Endothelial cell of umbilical vein (primary cell): ENCODE measurements around the gene NDUFAF2. TPM values are rescaled to one million over a fixed set of nuclear protein-coding genes. Genes with fewer than 3 reads are reported as not detected.

Experiments used
- BruUV-seq: library from RNA; stranded (reverse); fragments of 400-500 nt; replicated peaks from 2 replicates; lab custom pipeline; 2021; lab: Mats Ljungman, UMichigan
- CTCF ChIA-PET: fragments of 300-600, 350-600 bp; sonication (Branson Sonifier 250); formaldehyde crosslinking; loops from one replicate; lab custom pipeline; 2021; ENCODE audit warnings: antibody characterized with exemption, inconsistent platforms; lab: Charles Lee
- POLR2A ChIA-PET: fragments of 300-600, 350-600 bp; sonication (Branson Sonifier 250); formaldehyde crosslinking; loops from one replicate; lab custom pipeline; 2021; ENCODE audit warnings: antibody characterized with exemption, inconsistent platforms; lab: Charles Lee
- DNase-seq: peaks from one replicate; pipeline ENCODE4 v3.0.0-alpha.2; 2011; ENCODE audit warnings: low read depth, low spot score
- FAIRE-seq: peaks from 2 replicates; lab custom pipeline; 2011; peaks lifted over from hg19 to GRCh38; lab: Jason Lieb, UNC
- H2AFZ ChIP-seq: 2 replicates; pipeline ENCODE4 v1.6.0; 2012; ENCODE audit warnings: low read depth, low read length, control low read depth, inconsistent platforms
- H3K27ac ChIP-seq: 2 replicates; pipeline ENCODE4 v1.5.1; 2011; ENCODE audit warnings: low read depth, mild to moderate bottlenecking, control low read depth, low read length, moderate library complexity; ENCODE audit not compliant: insufficient read depth
- H3K27me3 ChIP-seq, 2 experiments: 2 replicates each; pipeline versions ENCODE4 v1.6.0 to v1.6.1; 2011; ENCODE audit warnings: low read length in 2 of 2, mixed read lengths in 1 of 2; ENCODE audit not compliant: control insufficient read depth in 2 of 2, insufficient read depth in 2 of 2
- H3K36me3 ChIP-seq, 2 experiments: 2 replicates in 1 of 2; 3 replicates in 1 of 2; pipeline ENCODE4 v1.5.1; 2011; ENCODE audit warnings: low read length in 2 of 2, mild to moderate bottlenecking in 1 of 2, moderate library complexity in 1 of 2; ENCODE audit not compliant: control insufficient read depth in 2 of 2, insufficient read depth in 2 of 2; ENCODE audit errors: extremely low read depth in 1 of 2
- H3K4me1 ChIP-seq: 3 replicates; pipeline ENCODE4 v1.5.1; 2011; ENCODE audit warnings: mild to moderate bottlenecking, low read length; ENCODE audit not compliant: control insufficient read depth, insufficient read depth; ENCODE audit errors: extremely low read depth
- H3K4me2 ChIP-seq: 2 replicates; pipeline ENCODE4 v1.6.1; 2011; ENCODE audit warnings: low read length, control low read depth, mixed read lengths; ENCODE audit not compliant: insufficient read depth
- H3K4me3 ChIP-seq, 3 experiments: fragments of 200-600 bp in 1 of 3; sonication (generic), shearing (Covaris generic) in 1 of 3; replicated peaks in 1 of 3; 2 replicates each; pipeline ENCODE4 v1.5.1; 2011 to 2016; ENCODE audit warnings: control low read depth in 3 of 3, low read length in 3 of 3, mild to moderate bottlenecking in 2 of 3, inconsistent platforms in 1 of 3, low read depth in 1 of 3, moderate library complexity in 1 of 3; ENCODE audit not compliant: insufficient read depth in 1 of 3
- H3K79me2 ChIP-seq: 2 replicates; pipeline ENCODE4 v1.6.0; 2012; ENCODE audit warnings: low read length, inconsistent platforms; ENCODE audit not compliant: control insufficient read depth, insufficient read depth
- H3K9ac ChIP-seq: replicated peaks from 2 replicates; pipeline ENCODE3; 2011; ENCODE audit warnings: low read length, control low read depth; ENCODE audit not compliant: insufficient read depth; ENCODE audit errors: extremely low read depth
- H3K9me1 ChIP-seq: replicated peaks from 3 replicates; pipeline ENCODE4 v1.6.0; 2011; ENCODE audit warnings: mild to moderate bottlenecking, low read length; ENCODE audit not compliant: control insufficient read depth, insufficient read depth; ENCODE audit errors: extremely low read depth
- H3K9me3 ChIP-seq: replicated peaks from 2 replicates; pipeline ENCODE4 v1.5.1; 2012; ENCODE audit warnings: low read length, inconsistent platforms; ENCODE audit not compliant: control insufficient read depth, insufficient read depth
- H4K20me1 ChIP-seq: replicated peaks from 2 replicates; pipeline ENCODE3; 2011; ENCODE audit warnings: mild to moderate bottlenecking, low read length; ENCODE audit not compliant: control insufficient read depth, insufficient read depth; ENCODE audit errors: extremely low read depth
- EZH2 ChIP-seq: IDR thresholded peaks from 2 replicates; pipeline ENCODE4 v1.6.1; 2012; ENCODE audit warnings: borderline replicate concordance, low read depth, mild to moderate bottlenecking, moderate library complexity, low read length, inconsistent platforms; ENCODE audit not compliant: severe bottlenecking
- FOS ChIP-seq: IDR thresholded peaks from 2 replicates; pipeline ENCODE4 v1.6.1; 2011; ENCODE audit warnings: mild to moderate bottlenecking, low read length, moderate library complexity, borderline replicate concordance; ENCODE audit not compliant: insufficient read depth
- GATA2 ChIP-seq: IDR thresholded peaks from 2 replicates; pipeline ENCODE4 v1.7.0; 2011; ENCODE audit warnings: low read depth, mild to moderate bottlenecking, moderate library complexity, mixed read lengths, low read length; ENCODE audit not compliant: insufficient read length, insufficient read depth
- JUN ChIP-seq: IDR thresholded peaks from 2 replicates; pipeline ENCODE4 v1.6.1; 2011; ENCODE audit warnings: borderline replicate concordance, low read depth; ENCODE audit not compliant: insufficient read length, insufficient read depth
- MYC ChIP-seq: IDR thresholded peaks from one replicate; pipeline ENCODE4 v1.6.1; 2011; ENCODE audit warnings: mild to moderate bottlenecking, low read depth, low read length
- POLR2A ChIP-seq: IDR thresholded peaks from 2 replicates; pipeline ENCODE4 v1.6.1; 2012; ENCODE audit warnings: low read depth, mild to moderate bottlenecking, control low read depth, low read length
- POLR2AphosphoS5 ChIP-seq: IDR thresholded peaks from 2 replicates; pipeline ENCODE4 v1.6.1; 2012; ENCODE audit warnings: low read depth, mild to moderate bottlenecking, control low read depth, low read length, moderate library complexity; ENCODE audit not compliant: insufficient read depth
- dilution Hi-C: fragments of 300-500 bp; cut with MboI; formaldehyde crosslinking; loops from one replicate; pipeline ENCODE4 v1.15.0; 2019; ENCODE audit warnings: low sequenced_read_pairs; ENCODE audit not compliant: extremely low pct_ligation_motif_present
- intact Hi-C: fragments of 100-400 bp; cut with micrococcal nuclease; formaldehyde crosslinking; loops from one replicate; pipeline ENCODE4 v1.10.0; 2022
- polyA plus RNA-seq, 4 experiments: library from polyadenylated mRNA; depleted of rRNA in 3 of 4; stranded (reverse) in 3 of 4; unstranded in 1 of 4; fragments of >200 nt; gene quantifications; 2 replicates each; pipeline versions ENCODE4 v1.2.1 to v1.2.3, GENCODE V29; 2011 to 2012; ENCODE audit warnings: missing spikeins in 1 of 4
- total RNA-seq: library from RNA; stranded (reverse); gene quantifications from 2 replicates; pipeline ENCODE4 v1.2.3, GENCODE V29; 2021
- TF ChIP-seq, protein P1 (sequence below), 2 donors: IDR thresholded peaks; 1 replicate in 1 of 2; 2 replicates in 1 of 2; pipeline ENCODE4 v1.5.1; 2011; ENCODE audit warnings: low read length in 2 of 2, mild to moderate bottlenecking in 2 of 2, moderate library complexity in 2 of 2, control low read depth in 1 of 2, inconsistent platforms in 1 of 2, low read depth in 1 of 2; ENCODE audit not compliant: insufficient read depth in 1 of 2; ENCODE audit errors: extremely low read depth in 1 of 2
- TF ChIP-seq, protein P2 (sequence below): IDR thresholded peaks from 2 replicates; pipeline ENCODE4 v1.6.1; 2011; ENCODE audit not compliant: insufficient read depth, insufficient read length

Gene NDUFAF2
- total and polyA plus RNA-seq, 2 donors (not counting 3 experiments of a cell fraction or from before 2014, with no cell fraction given), result 10.7 to 39.9 TPM

GRCh38 chr5:61047346-61047745, 102.3 kb downstream of the NDUFAF2 start:
- H3K27ac ChIP-seq, result no peak overlapping the region

GRCh38 chr5:61048534-61048933, 103.5 kb downstream of the NDUFAF2 start:
- dilution Hi-C loops, result no loop called here
- DNase-seq, result peak; percentile 24
- no peaks in the 10 kb centered on the region for H3K9me3 ChIP-seq
- BruUV-seq, result no TSS peak
- no peaks in the 10 kb centered on the region for H3K27me3 ChIP-seq
- H3K4me1 ChIP-seq, result peaks cover 19% of the 10 kb centered on the region
- no peaks in the 10 kb centered on the region for H3K9me1 ChIP-seq
- no peak overlapping the region for H3K4me3 ChIP-seq
- TF ChIP-seq POLR2A (no peak), POLR2AphosphoS5 (no peak), GATA2 (no peak), FOS (no peak), MYC (no peak), JUN (no peak), EZH2 (no peak)
- TF ChIP-seq, protein P1, sequence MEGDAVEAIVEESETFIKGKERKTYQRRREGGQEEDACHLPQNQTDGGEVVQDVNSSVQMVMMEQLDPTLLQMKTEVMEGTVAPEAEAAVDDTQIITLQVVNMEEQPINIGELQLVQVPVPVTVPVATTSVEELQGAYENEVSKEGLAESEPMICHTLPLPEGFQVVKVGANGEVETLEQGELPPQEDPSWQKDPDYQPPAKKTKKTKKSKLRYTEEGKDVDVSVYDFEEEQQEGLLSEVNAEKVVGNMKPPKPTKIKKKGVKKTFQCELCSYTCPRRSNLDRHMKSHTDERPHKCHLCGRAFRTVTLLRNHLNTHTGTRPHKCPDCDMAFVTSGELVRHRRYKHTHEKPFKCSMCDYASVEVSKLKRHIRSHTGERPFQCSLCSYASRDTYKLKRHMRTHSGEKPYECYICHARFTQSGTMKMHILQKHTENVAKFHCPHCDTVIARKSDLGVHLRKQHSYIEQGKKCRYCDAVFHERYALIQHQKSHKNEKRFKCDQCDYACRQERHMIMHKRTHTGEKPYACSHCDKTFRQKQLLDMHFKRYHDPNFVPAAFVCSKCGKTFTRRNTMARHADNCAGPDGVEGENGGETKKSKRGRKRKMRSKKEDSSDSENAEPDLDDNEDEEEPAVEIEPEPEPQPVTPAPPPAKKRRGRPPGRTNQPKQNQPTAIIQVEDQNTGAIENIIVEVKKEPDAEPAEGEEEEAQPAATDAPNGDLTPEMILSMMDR (IDR thresholded peaks at IDR 0.05; ENCODE audit: extremely low read depth in 1 of 2, insufficient read depth in 1 of 2, low read depth in 1 of 2, low read length in 2 of 2), result no peak
- TF ChIP-seq, protein P2, sequence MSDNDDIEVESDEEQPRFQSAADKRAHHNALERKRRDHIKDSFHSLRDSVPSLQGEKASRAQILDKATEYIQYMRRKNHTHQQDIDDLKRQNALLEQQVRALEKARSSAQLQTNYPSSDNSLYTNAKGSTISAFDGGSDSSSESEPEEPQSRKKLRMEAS, result no peak
- POLR2A ChIA-PET, result no interaction called here
- H3K79me2 ChIP-seq, result no peaks in the 10 kb centered on the region
- CTCF ChIA-PET, result no interaction called here
- intact Hi-C loops, result no loop called here
- FAIRE-seq, result no peak
- H3K27ac ChIP-seq, result no peak overlapping the region
- H3K9ac ChIP-seq, result no peak overlapping the region
- no peak overlapping the region for H3K4me2 ChIP-seq
- no peak overlapping the region for H2AFZ ChIP-seq
- H3K36me3 ChIP-seq, result no peaks in the 10 kb centered on the region
- no peaks in the 10 kb centered on the region for H4K20me1 ChIP-seq

More at GRCh38 chr5:61047346-61047745, 102.3 kb downstream of the NDUFAF2 start:
- no peaks in the 10 kb centered on the region for H3K36me3 ChIP-seq
- BruUV-seq, result no TSS peak
- ChIA-PET POLR2A (no interaction called here), CTCF (no interaction called here)
- H3K9me3 ChIP-seq, result no peaks in the 10 kb centered on the region
- no peak for FAIRE-seq
- H2AFZ ChIP-seq, result no peak overlapping the region
- no peak for DNase-seq
- H3K79me2 ChIP-seq, result no peaks in the 10 kb centered on the region
- TF ChIP-seq MYC (no peak), GATA2 (no peak), JUN (no peak)
- TF ChIP-seq, protein P1 (IDR thresholded peaks at IDR 0.05; ENCODE audit: extremely low read depth in 1 of 2, insufficient read depth in 1 of 2, low read depth in 1 of 2, low read length in 2 of 2), result no peak
- H3K4me3 ChIP-seq, result no peak overlapping the region
- dilution Hi-C loops, result no loop called here
- no peaks in the 10 kb centered on the region for H3K9me1 ChIP-seq
- intact Hi-C loops, result no loop called here
- peaks cover 19% of the 10 kb centered on the region for H3K4me1 ChIP-seq
- no peaks in the 10 kb centered on the region for H3K27me3 ChIP-seq
- no peak overlapping the region for H3K9ac ChIP-seq
- no peak overlapping the region for H3K4me2 ChIP-seq
- no peaks in the 10 kb centered on the region for H4K20me1 ChIP-seq
